SU-DHL-6 (cell line): ENCODE results near the gene SCCPDH.

ENCODE experiments used
- H2AFZ ChIP-seq: fragments of 200-600 bp; sonication (generic); 2 replicates; pipeline ENCODE4 v1.6.1; 2014; ENCODE audit warnings: low read depth, mild to moderate bottlenecking, moderate library complexity, mixed read lengths, antibody characterized with exemption, low read length; ENCODE audit not compliant: severe bottlenecking
- H3F3A ChIP-seq: fragments of 200-600 bp; shearing (Covaris generic); 2 replicates; pipeline ENCODE4 v1.6.0; 2016; ENCODE audit warnings: antibody characterized with exemption, mild to moderate bottlenecking; ENCODE audit not compliant: insufficient read depth
- H3K27ac ChIP-seq: fragments of 200-600 bp; sonication (generic); 2 replicates; pipeline ENCODE4 v1.5.1; 2016; ENCODE audit warnings: low read depth, mild to moderate bottlenecking, low read length, moderate library complexity, mixed read lengths
- H3K27me3 ChIP-seq: fragments of 200-600 bp; sonication (generic), shearing (Covaris generic); 2 replicates; pipeline ENCODE4 v1.6.0; 2014; ENCODE audit warnings: mild to moderate bottlenecking, low read length
- H3K36me3 ChIP-seq: fragments of 200-600 bp; sonication (generic); 2 replicates; pipeline ENCODE4 v1.6.1; 2014; ENCODE audit warnings: mild to moderate bottlenecking, low read length, mixed read lengths
- H3K4me2 ChIP-seq: fragments of 300-600, 200-600 bp; shearing (Covaris generic), sonication (generic); 2 replicates; pipeline ENCODE4 v1.6.0; 2014; ENCODE audit warnings: low read length, low read depth, mild to moderate bottlenecking; ENCODE audit not compliant: poor library complexity, severe bottlenecking
- H3K4me3 ChIP-seq: fragments of 200-600 bp; sonication (generic); 2 replicates; pipeline ENCODE4 v1.5.1; 2014; ENCODE audit warnings: antibody characterized with exemption, low read length, mild to moderate bottlenecking, mixed read lengths; ENCODE audit not compliant: insufficient read depth, poor library complexity, severe bottlenecking
- H3K79me2 ChIP-seq: fragments of 200-600 bp; sonication (generic); 2 replicates; pipeline ENCODE4 v1.6.1; 2014; ENCODE audit warnings: mild to moderate bottlenecking, low read length, moderate library complexity; ENCODE audit not compliant: insufficient read depth
- H3K9ac ChIP-seq: fragments of 200-600 bp; sonication (generic); 2 replicates; pipeline ENCODE4 v1.7.0; 2014; ENCODE audit warnings: mild to moderate bottlenecking, low read length
- H3K9me2 ChIP-seq: fragments of 200-600 bp; sonication (generic); replicated peaks from 2 replicates; pipeline ENCODE4 v1.6.1; 2014; ENCODE audit warnings: low read length; ENCODE audit not compliant: insufficient read depth
- H3K9me3 ChIP-seq: fragments of 200-600 bp; sonication (generic); 2 replicates; pipeline ENCODE4 v1.6.1; 2014; ENCODE audit warnings: low read length, mixed read lengths; ENCODE audit not compliant: insufficient read depth
- H4K20me1 ChIP-seq: fragments of 200-600 bp; sonication (generic); 2 replicates; pipeline ENCODE4 v1.6.1; 2014; ENCODE audit warnings: low read depth, mild to moderate bottlenecking, antibody characterized with exemption, low read length, moderate library complexity, mixed read lengths
- EZH2phosphoT487 ChIP-seq: fragments of 200-600 bp; sonication (generic), shearing (Covaris generic); conservative IDR thresholded peaks from 2 replicates; pipeline ENCODE4 v1.6.1; 2018; ENCODE audit warnings: mild to moderate bottlenecking, antibody characterized with exemption, low read length, moderate library complexity, mixed read lengths
- TF ChIP-seq, protein P1 (sequence below): fragments of 200-600 bp; sonication (generic); IDR thresholded peaks from one replicate; pipeline ENCODE4 v1.5.1; 2017; ENCODE audit warnings: antibody characterized with exemption, mild to moderate bottlenecking, low read length, moderate library complexity; ENCODE audit not compliant: insufficient read depth, poor library complexity, severe bottlenecking

The SCCPDH gene

GRCh38 chr1:246733704-246734103 is 9.5 kb downstream of the SCCPDH start:
- H3K4me3 ChIP-seq: no peak overlapping the region
- no peak overlapping the region for H2AFZ ChIP-seq
- no peaks in the 10 kb centered on the region for H3K79me2 ChIP-seq
- H3K36me3 ChIP-seq: no peaks in the 10 kb centered on the region
- no peak overlapping the region for H3K9ac ChIP-seq
- no peaks in the 10 kb centered on the region for H3K9me3 ChIP-seq
- H3K9me2 ChIP-seq: no peaks in the 10 kb centered on the region
- no peaks in the 10 kb centered on the region for H3K27me3 ChIP-seq
- H3K4me2 ChIP-seq: no peak overlapping the region
- no peak overlapping the region for H3K27ac ChIP-seq
- TF ChIP-seq, protein P1, sequence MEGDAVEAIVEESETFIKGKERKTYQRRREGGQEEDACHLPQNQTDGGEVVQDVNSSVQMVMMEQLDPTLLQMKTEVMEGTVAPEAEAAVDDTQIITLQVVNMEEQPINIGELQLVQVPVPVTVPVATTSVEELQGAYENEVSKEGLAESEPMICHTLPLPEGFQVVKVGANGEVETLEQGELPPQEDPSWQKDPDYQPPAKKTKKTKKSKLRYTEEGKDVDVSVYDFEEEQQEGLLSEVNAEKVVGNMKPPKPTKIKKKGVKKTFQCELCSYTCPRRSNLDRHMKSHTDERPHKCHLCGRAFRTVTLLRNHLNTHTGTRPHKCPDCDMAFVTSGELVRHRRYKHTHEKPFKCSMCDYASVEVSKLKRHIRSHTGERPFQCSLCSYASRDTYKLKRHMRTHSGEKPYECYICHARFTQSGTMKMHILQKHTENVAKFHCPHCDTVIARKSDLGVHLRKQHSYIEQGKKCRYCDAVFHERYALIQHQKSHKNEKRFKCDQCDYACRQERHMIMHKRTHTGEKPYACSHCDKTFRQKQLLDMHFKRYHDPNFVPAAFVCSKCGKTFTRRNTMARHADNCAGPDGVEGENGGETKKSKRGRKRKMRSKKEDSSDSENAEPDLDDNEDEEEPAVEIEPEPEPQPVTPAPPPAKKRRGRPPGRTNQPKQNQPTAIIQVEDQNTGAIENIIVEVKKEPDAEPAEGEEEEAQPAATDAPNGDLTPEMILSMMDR: no peak
- no peak for TF ChIP-seq EZH2phosphoT487
- H4K20me1 ChIP-seq: no peaks in the 10 kb centered on the region
- H3F3A ChIP-seq: no peaks in the 10 kb centered on the region

DNA sequence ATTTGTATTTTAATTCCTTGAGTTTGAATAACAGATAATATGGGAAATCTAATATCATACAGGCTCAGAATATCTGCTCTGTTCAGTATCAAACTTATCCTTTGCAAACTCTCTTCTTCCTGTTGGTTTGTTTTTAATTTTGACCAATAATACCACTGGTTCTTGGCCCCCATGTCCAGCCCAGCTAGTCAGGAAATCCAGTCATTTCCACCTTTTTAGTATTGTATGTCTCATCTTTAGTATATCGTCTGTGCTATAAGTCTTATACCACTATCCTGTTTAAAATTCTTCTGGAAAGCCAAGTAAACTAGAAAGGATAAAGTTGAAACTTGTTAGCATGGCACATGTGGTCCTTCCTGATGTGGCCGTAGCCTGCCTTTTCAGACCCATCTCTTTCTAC is 10.7 kb downstream of the SCCPDH start:
- no peak overlapping the region for H2AFZ ChIP-seq

DNA sequence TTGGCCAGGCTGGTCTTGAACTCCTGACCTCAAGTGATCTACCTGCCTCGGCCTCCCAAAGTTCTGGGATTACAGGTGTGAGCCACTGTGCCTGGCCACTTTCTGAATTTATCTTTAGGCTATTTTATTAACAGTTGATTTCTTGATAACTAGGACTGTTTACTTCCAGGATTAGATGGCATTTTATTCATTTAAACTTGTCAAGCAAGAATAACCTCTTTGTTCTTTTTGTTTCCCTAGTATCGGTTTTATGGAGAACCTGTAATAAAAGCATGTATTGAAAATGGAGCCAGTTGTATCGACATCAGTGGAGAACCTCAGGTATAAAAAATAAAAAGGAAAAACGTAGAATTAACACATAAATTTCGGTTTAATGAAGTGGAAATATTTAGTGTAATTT is 11.5 kb downstream of the SCCPDH start:
- H3K9me3 ChIP-seq: no peaks in the 10 kb centered on the region
- no peaks in the 10 kb centered on the region for H3K36me3 ChIP-seq
- no peak overlapping the region for H3K27ac ChIP-seq

More for the DNA sequence above, 10.7 kb downstream of the SCCPDH start:
- H3K9me2 ChIP-seq: no peaks in the 10 kb centered on the region
- no peaks in the 10 kb centered on the region for H3K9me3 ChIP-seq
- H3K79me2 ChIP-seq: no peaks in the 10 kb centered on the region
- H3K4me2 ChIP-seq: no peak overlapping the region
- H3F3A ChIP-seq: no peaks in the 10 kb centered on the region
- H4K20me1 ChIP-seq: no peaks in the 10 kb centered on the region
- no peak overlapping the region for H3K27ac ChIP-seq
- H3K27me3 ChIP-seq: no peaks in the 10 kb centered on the region
- no peak for TF ChIP-seq EZH2phosphoT487
- TF ChIP-seq, protein P1: no peak
- no peak overlapping the region for H3K4me3 ChIP-seq
- H3K9ac ChIP-seq: no peak overlapping the region
- no peaks in the 10 kb centered on the region for H3K36me3 ChIP-seq

More for the DNA sequence above, 11.5 kb downstream of the SCCPDH start:
- Histone ChIP-seq H3K4me3 (no peak overlapping the region), H2AFZ (no peak overlapping the region), H3K79me2 (no peaks in the 10 kb centered on the region), H3K4me2 (no peak overlapping the region), H3K9me2 (no peaks in the 10 kb centered on the region), H3K9ac (no peak overlapping the region), H4K20me1 (no peaks in the 10 kb centered on the region), H3K27me3 (no peaks in the 10 kb centered on the region), H3F3A (no peaks in the 10 kb centered on the region)
- TF ChIP-seq, protein P1: no peak
- TF ChIP-seq EZH2phosphoT487: no peak
